PC-9 (cell line): Measurements from ENCODE around the gene DPP10. TPM values are rescaled to one million over a fixed set of nuclear protein-coding genes. Genes with fewer than 3 reads are reported as not detected.

Source experiments
- BruUV-seq: library from RNA; stranded (reverse); fragments of 400-500 nt; replicated peaks from 2 replicates; lab custom pipeline; 2021; lab: Mats Ljungman, UMichigan
- CTCF ChIA-PET: fragments of 300-600 bp; sonication (Branson Sonifier 250); formaldehyde crosslinking; loops from one replicate; lab custom pipeline; 2022; ENCODE audit warnings: antibody characterized with exemption; lab: Charles Lee
- POLR2A ChIA-PET: fragments of 300-600 bp; sonication (Branson Sonifier 250); formaldehyde crosslinking; loops from one replicate; lab custom pipeline; 2022; ENCODE audit warnings: antibody characterized with exemption; ENCODE audit not compliant: unreplicated experiment; lab: Charles Lee
- DNase-seq, 2 experiments: peaks; one replicate each; pipeline versions ENCODE4 v3.0.0 to v3.0.0-alpha.2; 2015 to 2022; ENCODE audit warnings: mixed read lengths in 1 of 2
- H2AFZ ChIP-seq: fragments of 200-600 bp; sonication (generic); 2 replicates; pipeline ENCODE4 v1.8.1; 2017; ENCODE audit warnings: antibody characterized with exemption
- H3F3A ChIP-seq: fragments of 200-600 bp; sonication (generic); 2 replicates; pipeline ENCODE4 v1.8.1; 2017; ENCODE audit warnings: antibody characterized with exemption, mild to moderate bottlenecking, low read depth; ENCODE audit not compliant: insufficient read depth
- H3K27ac ChIP-seq: fragments of 200-600 bp; sonication (generic); 2 replicates; pipeline ENCODE4 v1.6.1; 2016; ENCODE audit warnings: mixed run types
- H3K27me3 ChIP-seq: fragments of 200-600 bp; sonication (generic); 2 replicates; pipeline ENCODE4 v1.6.1; 2016; ENCODE audit warnings: low read depth, mixed run types; ENCODE audit not compliant: insufficient read depth
- H3K36me3 ChIP-seq: fragments of 200-600 bp; sonication (generic); 2 replicates; pipeline ENCODE4 v1.6.1; 2016; ENCODE audit warnings: low read depth, mixed run types
- H3K4me1 ChIP-seq: fragments of 200-600 bp; sonication (generic); replicated peaks from 2 replicates; pipeline ENCODE4 v1.6.1; 2016; ENCODE audit warnings: mixed run types; ENCODE audit not compliant: insufficient read depth
- H3K4me2 ChIP-seq: fragments of 200-600 bp; sonication (generic); 2 replicates; pipeline ENCODE4 v1.6.1; 2017; ENCODE audit warnings: mixed run types
- H3K4me3 ChIP-seq: fragments of 200-600 bp; sonication (generic); 2 replicates; pipeline ENCODE4 v1.6.1; 2016; ENCODE audit warnings: mixed run types
- H3K79me2 ChIP-seq: fragments of 200-600 bp; sonication (generic); 2 replicates; pipeline ENCODE4 v1.6.1; 2017; ENCODE audit warnings: low read depth, mixed run types
- H3K9me2 ChIP-seq: fragments of 200-600 bp; sonication (generic); 2 replicates; pipeline ENCODE4 v1.8.1; 2017; ENCODE audit warnings: mild to moderate bottlenecking; ENCODE audit not compliant: insufficient read depth
- H3K9me3 ChIP-seq: fragments of 200-600 bp; sonication (generic); 2 replicates; pipeline ENCODE4 v1.8.1; 2016; ENCODE audit warnings: low read depth; ENCODE audit not compliant: insufficient read depth
- H4K20me1 ChIP-seq: fragments of 200-600 bp; sonication (generic); 2 replicates; pipeline ENCODE4 v1.8.1; 2017; ENCODE audit not compliant: insufficient read depth
- EZH2 ChIP-seq: fragments of 200-600 bp; sonication (generic); IDR thresholded peaks from 2 replicates; pipeline ENCODE4 v1.8.0; 2017; ENCODE audit warnings: antibody characterized with exemption, low read depth
- intact Hi-C: fragments of 100-400 bp; cut with micrococcal nuclease; formaldehyde crosslinking; loops from one replicate; pipeline ENCODE4 v1.10.0; 2022; ENCODE audit not compliant: unreplicated experiment
- total RNA-seq: library from RNA; stranded (reverse); gene quantifications from 2 replicates; pipeline ENCODE4 v1.2.3, GENCODE V29; 2021
- TF ChIP-seq, protein P1 (sequence below): fragments of 200-600 bp; sonication (generic); conservative IDR thresholded peaks from 2 replicates; pipeline ENCODE4 v1.6.1; 2017; ENCODE audit warnings: mixed run types, antibody characterized with exemption, mild to moderate bottlenecking, moderate library complexity

Gene DPP10
- total RNA-seq, 1 experiment from 2014 or later: not detected

DNA sequence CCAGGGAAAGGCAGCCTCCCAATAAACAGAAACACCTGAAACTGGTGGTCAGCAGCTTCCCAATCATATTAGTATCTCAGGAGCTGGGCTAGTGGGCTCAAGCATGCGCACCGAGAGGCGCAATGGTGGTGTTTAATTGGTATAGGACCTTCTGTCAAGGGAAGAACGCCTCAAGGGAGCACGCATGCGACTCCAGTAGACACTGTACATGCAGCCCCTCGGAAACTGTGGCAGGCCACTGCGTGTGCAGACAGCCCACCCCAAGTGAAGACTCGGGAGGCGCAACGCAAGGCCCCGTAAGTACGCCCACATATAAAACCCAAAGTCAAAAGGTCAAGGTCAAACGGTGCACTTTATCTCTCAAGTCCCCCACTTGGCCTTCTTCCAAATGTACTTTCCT is 1405.8 kb downstream of the DPP10 start:
- intact Hi-C loops: no loop called here
- ChIA-PET POLR2A (no interaction called here), CTCF (no interaction called here)
- Histone ChIP-seq H3K79me2 (no peaks in the 10 kb centered on the region), H3K36me3 (no peaks in the 10 kb centered on the region), H3K27me3 (peaks cover 10% of the 10 kb centered on the region; the same call in 1 of the 2 replicates), H3F3A (no peaks in the 10 kb centered on the region), H2AFZ (no peak overlapping the region), H3K9me3 (no peaks in the 10 kb centered on the region), H3K9me2 (no peaks in the 10 kb centered on the region), H3K4me2 (no peak overlapping the region), H3K27ac (no peak overlapping the region), H4K20me1 (no peaks in the 10 kb centered on the region), H3K4me3 (no peak overlapping the region), H3K4me1 (no peaks in the 10 kb centered on the region)
- BruUV-seq: no TSS peak
- TF ChIP-seq, protein P1, sequence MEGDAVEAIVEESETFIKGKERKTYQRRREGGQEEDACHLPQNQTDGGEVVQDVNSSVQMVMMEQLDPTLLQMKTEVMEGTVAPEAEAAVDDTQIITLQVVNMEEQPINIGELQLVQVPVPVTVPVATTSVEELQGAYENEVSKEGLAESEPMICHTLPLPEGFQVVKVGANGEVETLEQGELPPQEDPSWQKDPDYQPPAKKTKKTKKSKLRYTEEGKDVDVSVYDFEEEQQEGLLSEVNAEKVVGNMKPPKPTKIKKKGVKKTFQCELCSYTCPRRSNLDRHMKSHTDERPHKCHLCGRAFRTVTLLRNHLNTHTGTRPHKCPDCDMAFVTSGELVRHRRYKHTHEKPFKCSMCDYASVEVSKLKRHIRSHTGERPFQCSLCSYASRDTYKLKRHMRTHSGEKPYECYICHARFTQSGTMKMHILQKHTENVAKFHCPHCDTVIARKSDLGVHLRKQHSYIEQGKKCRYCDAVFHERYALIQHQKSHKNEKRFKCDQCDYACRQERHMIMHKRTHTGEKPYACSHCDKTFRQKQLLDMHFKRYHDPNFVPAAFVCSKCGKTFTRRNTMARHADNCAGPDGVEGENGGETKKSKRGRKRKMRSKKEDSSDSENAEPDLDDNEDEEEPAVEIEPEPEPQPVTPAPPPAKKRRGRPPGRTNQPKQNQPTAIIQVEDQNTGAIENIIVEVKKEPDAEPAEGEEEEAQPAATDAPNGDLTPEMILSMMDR: no peak
- TF ChIP-seq EZH2: no peak
- DNase-seq: no peak

DNA sequence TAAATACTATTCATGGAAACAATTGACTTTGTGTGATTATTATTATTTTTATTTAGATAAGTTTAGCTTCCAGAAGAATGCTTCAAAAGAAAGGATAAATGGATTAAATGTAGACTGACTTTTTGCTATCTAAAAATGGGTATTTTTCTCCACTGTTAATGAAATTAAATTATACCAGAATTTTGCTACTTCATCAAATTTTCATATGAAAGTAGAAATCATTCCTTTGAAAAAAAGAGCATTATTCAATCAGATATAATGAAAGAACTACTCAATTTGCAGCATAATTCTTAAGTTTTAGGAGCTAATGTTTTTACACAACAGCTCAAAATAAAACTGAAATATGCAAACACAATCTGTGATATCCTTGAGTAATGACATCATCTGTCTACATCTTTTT is 1424.6 kb downstream of the DPP10 start:
- Histone ChIP-seq H2AFZ (no peak overlapping the region), H3K9me2 (no peaks in the 10 kb centered on the region), H3K27ac (no peak overlapping the region), H4K20me1 (no peaks in the 10 kb centered on the region), H3K36me3 (no peaks in the 10 kb centered on the region), H3K4me1 (no peaks in the 10 kb centered on the region), H3K9me3 (no peaks in the 10 kb centered on the region), H3K4me3 (no peak overlapping the region), H3F3A (no peaks in the 10 kb centered on the region), H3K27me3 (no peaks in the 10 kb centered on the region), H3K79me2 (no peaks in the 10 kb centered on the region), H3K4me2 (no peak overlapping the region)
- TF ChIP-seq, protein P1: no peak
- TF ChIP-seq EZH2: no peak
- no TSS peak for BruUV-seq
- intact Hi-C loops: no loop called here
- DNase-seq: no peak
- ChIA-PET POLR2A (no interaction called here), CTCF (no interaction called here)

DNA sequence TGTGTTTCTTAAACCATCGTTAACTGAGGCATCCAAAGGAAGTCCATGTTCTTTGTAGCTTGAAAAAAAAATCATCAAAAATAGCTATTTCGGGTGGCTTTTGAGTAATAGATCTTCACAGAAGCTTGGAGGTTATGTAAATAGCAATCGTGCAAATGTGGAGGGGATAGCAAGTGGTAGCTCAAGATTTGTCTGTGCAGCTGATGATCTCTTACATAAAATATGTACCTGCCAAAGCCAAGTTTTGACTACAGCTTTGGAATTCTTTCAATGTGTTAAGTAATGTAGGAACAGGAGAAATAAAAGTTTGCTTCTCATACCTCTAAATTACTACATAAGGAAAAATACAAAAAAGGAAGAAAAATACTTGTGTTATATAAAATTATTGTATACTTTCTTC is 1432.0 kb downstream of the DPP10 start:
- Histone ChIP-seq H3K9me2 (no peaks in the 10 kb centered on the region), H3K27ac (no peak overlapping the region), H3F3A (no peaks in the 10 kb centered on the region), H3K4me2 (no peak overlapping the region), H3K4me3 (no peak overlapping the region), H3K79me2 (no peaks in the 10 kb centered on the region), H3K4me1 (no peaks in the 10 kb centered on the region), H2AFZ (no peak overlapping the region), H3K36me3 (no peaks in the 10 kb centered on the region), H4K20me1 (no peaks in the 10 kb centered on the region), H3K27me3 (no peaks in the 10 kb centered on the region), H3K9me3 (no peaks in the 10 kb centered on the region)
- intact Hi-C loops: no loop called here
- TF ChIP-seq, protein P1: no peak
- TF ChIP-seq EZH2: no peak
- ChIA-PET CTCF (no interaction called here), POLR2A (no interaction called here)
- no peak for DNase-seq
- no TSS peak for BruUV-seq
